Measurements from ENCODE around the gene IL4R. TPM values are rescaled to one million over a fixed set of nuclear protein-coding genes. Genes with fewer than 3 reads are reported as not detected.

IL4R gene
- total and polyA plus RNA-seq, 2 of the 8 experiments (the other 6 are each of a cell fraction or from before 2014, with no cell fraction given) = 29.1 to 29.4 TPM

DNA sequence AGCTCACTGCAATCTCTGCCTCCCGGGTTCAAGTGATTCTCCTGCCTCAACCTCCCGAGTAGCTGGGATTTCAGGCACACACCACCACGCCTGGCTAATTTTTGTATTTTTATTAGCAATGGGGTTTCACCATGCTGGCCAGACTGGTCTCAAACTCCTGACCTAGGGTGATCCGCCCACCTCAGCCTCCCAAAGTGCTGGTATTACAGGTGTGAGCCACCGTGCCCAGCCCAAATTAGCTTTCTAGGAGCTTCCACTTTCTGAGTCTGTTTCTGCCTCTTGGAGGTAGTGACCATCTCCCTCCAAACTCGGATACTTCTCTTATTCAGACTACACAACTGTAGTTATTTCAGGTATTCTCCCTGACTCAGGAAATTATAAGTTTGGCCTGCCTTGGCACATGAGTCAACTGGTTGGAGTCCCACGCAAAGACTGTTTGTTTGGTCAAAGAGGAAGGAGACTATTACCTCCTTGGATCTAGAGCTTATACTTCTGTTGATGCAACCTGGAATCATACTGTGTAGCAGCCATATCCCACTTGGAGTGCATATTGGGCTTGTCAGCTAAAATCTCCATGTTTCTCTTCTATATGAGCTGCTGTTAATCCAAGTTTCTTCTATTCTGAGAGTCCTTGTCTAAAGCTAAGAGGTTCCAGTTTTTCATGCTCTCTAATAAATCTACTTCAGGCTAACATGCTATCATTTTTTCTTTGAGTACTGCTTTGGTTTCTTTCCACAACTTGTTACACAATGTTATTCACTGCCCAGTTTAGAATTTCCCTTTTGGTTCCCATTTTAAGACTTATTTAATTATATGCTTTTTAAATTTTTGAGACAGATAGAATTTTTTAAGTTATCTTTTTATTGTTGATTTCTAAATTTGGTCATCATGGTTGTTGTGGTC is 7.5 kb downstream of the IL4R start:
- ChIA-PET POLR2A (ENCODE audit: partially characterized antibody) (interaction anchor here (1.5 kb wide), 1 partner anchor 100 kb away, joined by 3 read pairs; no protein-coding TSS in a partner anchor), CTCF (ENCODE audit: partially characterized antibody) (interaction anchor here (0.9 to 3.1 kb wide), 6 partner anchors 12 to 142 kb away, joined by 3 to 13 read pairs (median 4); no protein-coding TSS in a partner anchor)
- Histone ChIP-seq H2BK20ac (ENCODE audit: low read length) (no peak overlapping the region), H2AFZ (ENCODE audit: low read length) (no peak overlapping the region), H3K27ac (ENCODE audit: low read depth, low read length) (no peak overlapping the region), H4K5ac (ENCODE audit: insufficient read length, low read depth, low read length) (no peak overlapping the region), H3K79me2 (ENCODE audit: control insufficient read depth in 1 of 2, insufficient read depth in 2 of 2, low read length in 2 of 2) (peaks cover 0 to 70% of the 10 kb centered on the region in 2 experiments; a peak in 3 of 4 replicates), H3K23me2 (ENCODE audit: low read depth, low read length) (no peaks in the 10 kb centered on the region), H3K14ac (ENCODE audit: insufficient read length) (no peak overlapping the region), H2BK5ac (ENCODE audit: low read depth, low read length) (no peak overlapping the region), H2BK12ac (ENCODE audit: low read depth, low read length) (no peak overlapping the region), H4K91ac (replicated peaks; ENCODE audit: insufficient read length, low read length) (no peak overlapping the region), H3K23ac (ENCODE audit: insufficient read length) (no peak overlapping the region), H3K79me1 (ENCODE audit: low read depth, low read length) (peaks cover 9% of the 10 kb centered on the region; the same call in 1 of the 2 replicates), H2AK5ac (ENCODE audit: low read depth, low read length) (no peak overlapping the region), H3K4me1 (replicated peaks in 1 of 4; ENCODE audit: control insufficient read depth in 3 of 4, insufficient read depth in 4 of 4, low read length in 3 of 4) (peaks cover 14 to 25% (median 20%) of the 10 kb centered on the region in 4 experiments), H3K18ac (ENCODE audit: extremely low read depth, low read length) (no peak overlapping the region), H2BK15ac (ENCODE audit: low read length) (no peak overlapping the region), H3K4ac (replicated peaks; ENCODE audit: insufficient read length, low read depth, low read length) (peak overlapping the region; percentile 45), H4K20me1 (replicated peaks in 1 of 2; ENCODE audit: control insufficient read depth in 1 of 2, insufficient read depth in 2 of 2, low read length in 2 of 2) (peaks cover 0 to 3% of the 10 kb centered on the region in 2 experiments), H3K4me3 (ENCODE audit: extremely low read depth in 1 of 4, insufficient read depth in 2 of 4, low read depth in 3 of 4, low read length in 4 of 4) (no peak overlapping the region), H3K56ac (replicated peaks; ENCODE audit: insufficient read length, low read depth, low read length) (no peak overlapping the region), H3K4me2 (ENCODE audit: insufficient read depth in 1 of 2, low read depth in 2 of 2, low read length in 2 of 2) (no peak overlapping the region), H2BK120ac (replicated peaks; ENCODE audit: low read depth, low read length) (peak overlapping the region; percentile 34), H3K9me3 (ENCODE audit: insufficient read depth in 2 of 2, low read depth in 1 of 2, low read length in 1 of 2) (no peaks in the 10 kb centered on the region), H4K8ac (ENCODE audit: extremely low read depth, insufficient read depth, low read length) (no peak overlapping the region), H3K27me3 (replicated peaks in 1 of 4; ENCODE audit: control insufficient read depth in 3 of 4, extremely low read depth in 1 of 4, insufficient read depth in 3 of 4, low read length in 3 of 4) (no peaks in the 10 kb centered on the region), H3K9ac (replicated peaks in 1 of 4; ENCODE audit: extremely low read depth in 1 of 4, low read depth in 3 of 4, low read length in 3 of 4) (no peak overlapping the region), H3K36me3 (ENCODE audit: control insufficient read depth in 2 of 4, insufficient read depth in 4 of 4, low read length in 3 of 4) (no peaks in the 10 kb centered on the region)
- FAIRE-seq (no peak), DNase-seq (ENCODE audit: low read depth in 1 of 2, low spot score in 2 of 2) (no peak)
- WGBS, 2 experiments (ENCODE audit: extremely low coverage in 1 of 2, insufficient coverage in 1 of 2, insufficient read length in 1 of 2, insufficient replicate concordance in 2 of 2, low coverage in 1 of 2, low lambda C conversion rate in 2 of 2, missing lambda C conversion rate in 1 of 2) = 97% methylated on average over 7 of the region's 7 CpGs; no CpG with 5 or more reads in 1 of the 2 experiments
- TF ChIP-seq SUZ12 (IDR thresholded peaks at IDR 0.05; ENCODE audit: low read length) = no peak
- TF ChIP-seq FOSL1 (IDR thresholded peaks at IDR 0.05; ENCODE audit: insufficient read depth, low read depth, low read length) = no peak
- no peak for TF ChIP-seq RFX5 (IDR thresholded peaks at IDR 0.05; ENCODE audit: borderline replicate concordance, low read depth, low read length)
- no peak for TF ChIP-seq TCF12 (IDR thresholded peaks at IDR 0.05; ENCODE audit: low read depth, low read length)
- TF ChIP-seq, protein P1, sequence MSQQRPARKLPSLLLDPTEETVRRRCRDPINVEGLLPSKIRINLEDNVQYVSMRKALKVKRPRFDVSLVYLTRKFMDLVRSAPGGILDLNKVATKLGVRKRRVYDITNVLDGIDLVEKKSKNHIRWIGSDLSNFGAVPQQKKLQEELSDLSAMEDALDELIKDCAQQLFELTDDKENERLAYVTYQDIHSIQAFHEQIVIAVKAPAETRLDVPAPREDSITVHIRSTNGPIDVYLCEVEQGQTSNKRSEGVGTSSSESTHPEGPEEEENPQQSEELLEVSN (IDR thresholded peaks at IDR 0.05) = no peak
- TF ChIP-seq, protein P2, sequence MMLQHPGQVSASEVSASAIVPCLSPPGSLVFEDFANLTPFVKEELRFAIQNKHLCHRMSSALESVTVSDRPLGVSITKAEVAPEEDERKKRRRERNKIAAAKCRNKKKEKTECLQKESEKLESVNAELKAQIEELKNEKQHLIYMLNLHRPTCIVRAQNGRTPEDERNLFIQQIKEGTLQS (IDR thresholded peaks at IDR 0.05; ENCODE audit: insufficient read depth, low read depth, low read length) = no peak
- no peak for TF ChIP-seq RAD21 (IDR thresholded peaks at IDR 0.05 in 1 of 2, conservative IDR thresholded peaks at IDR 0.05 in 1 of 2; ENCODE audit: low read depth in 2 of 2, low read length in 2 of 2)
- no peak for TF ChIP-seq SP2 (IDR thresholded peaks at IDR 0.05; ENCODE audit: low read length)
- no peak for TF ChIP-seq TAF7 (optimal IDR thresholded peaks at IDR 0.05; ENCODE audit: borderline replicate concordance, low read depth, low read length)
- TF ChIP-seq RXRA (IDR thresholded peaks at IDR 0.05; ENCODE audit: insufficient read depth, low read depth, low read length) = no peak

Data from H1 (cell line).